HAP-1 (cell line): ENCODE results near the gene MMAA.
"Not testable (repeated sequence)": the region's sequence is repeated elsewhere in the genome, so short reads cannot be mapped to it uniquely, and the experiment has no call there.

Source experiments
- DNase-seq, 2 experiments: peaks; one replicate each; pipeline ENCODE4 v3.0.0-alpha.2; 2016 to 2020; ENCODE audit warnings: low spot score in 2 of 2
- H3K27me3 ChIP-seq: fragments of 250-450 bp; sonication (Bioruptor Pico); 2 replicates; pipeline ENCODE4 v1.5.1; 2020; ENCODE audit warnings: low read depth, mild to moderate bottlenecking, moderate library complexity
- H3K36me3 ChIP-seq: fragments of 250-450 bp; sonication (Bioruptor Pico); replicated peaks from 2 replicates; pipeline ENCODE4 v1.5.1; 2020; ENCODE audit warnings: mild to moderate bottlenecking
- H3K4me1 ChIP-seq: fragments of 250-450 bp; sonication (Bioruptor Pico); 2 replicates; pipeline ENCODE4 v1.5.1; 2020; ENCODE audit warnings: mild to moderate bottlenecking
- H3K4me3 ChIP-seq: fragments of 250-450 bp; sonication (Bioruptor Pico); 2 replicates; pipeline ENCODE4 v1.5.1; 2020; ENCODE audit warnings: mild to moderate bottlenecking, moderate library complexity
- H3K9me3 ChIP-seq: fragments of 250-450 bp; sonication (Bioruptor Pico); 2 replicates; pipeline ENCODE4 v1.5.1; 2020; ENCODE audit warnings: mild to moderate bottlenecking, moderate library complexity
- in situ Hi-C: fragments of 300-500 bp; cut with MboI; formaldehyde crosslinking; loops from 3 replicates; pipeline ENCODE4 v1.14.3; 2020; ENCODE audit warnings: low sequenced_read_pairs, inconsistent platforms, mixed read lengths

The MMAA gene

DNA sequence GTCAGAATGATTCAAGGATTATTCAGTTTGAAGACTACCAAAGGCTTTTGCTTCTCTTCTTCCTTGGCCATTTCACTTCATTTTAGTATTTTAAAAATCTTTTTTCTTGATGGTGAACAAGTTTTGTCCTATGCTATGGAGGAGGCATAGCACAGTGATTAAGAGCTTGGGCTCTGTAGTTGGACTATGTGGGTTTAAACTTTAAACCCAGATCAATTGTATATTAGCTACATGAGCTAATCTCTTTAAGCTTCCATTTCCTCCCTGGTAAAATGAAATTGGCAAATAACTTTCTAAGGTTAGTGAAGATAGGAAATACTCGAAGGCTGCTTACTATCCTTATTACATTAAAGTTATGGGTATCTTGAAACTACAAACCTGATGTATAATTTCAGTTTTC, 37.0 kb downstream of the MMAA start:
- no peaks in the 10 kb centered on the region for H3K4me1 ChIP-seq
- no peaks in the 10 kb centered on the region for H3K36me3 ChIP-seq
- no peak for DNase-seq
- H3K9me3 ChIP-seq = no peaks in the 10 kb centered on the region
- in situ Hi-C loops = no loop called here
- H3K27me3 ChIP-seq = no peaks in the 10 kb centered on the region
- H3K4me3 ChIP-seq = no peak overlapping the region

DNA sequence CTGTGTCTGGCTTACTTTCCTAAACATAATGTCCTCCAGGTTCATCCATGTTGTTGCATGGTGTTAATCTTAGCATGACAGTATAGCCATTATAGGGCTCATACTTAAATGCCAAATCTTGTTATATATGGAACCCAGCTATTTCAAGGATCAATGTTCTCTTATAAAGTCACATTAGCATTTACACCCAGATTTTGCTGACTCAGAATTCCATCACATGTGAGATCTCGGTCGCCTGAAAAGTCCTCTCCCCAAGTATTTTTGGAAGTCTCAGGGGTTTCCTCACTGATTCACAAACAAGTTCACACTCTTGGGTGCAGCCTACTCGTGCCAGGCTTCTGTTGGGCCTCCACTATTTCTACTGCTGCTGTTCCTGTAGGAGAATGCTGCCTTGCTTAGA, 40.9 kb downstream of the MMAA start:
- in situ Hi-C loops = no loop called here
- H3K36me3 ChIP-seq = no peaks in the 10 kb centered on the region
- no peak overlapping the region for H3K4me3 ChIP-seq
- no peaks in the 10 kb centered on the region for H3K27me3 ChIP-seq
- H3K9me3 ChIP-seq = no peaks in the 10 kb centered on the region
- no peaks in the 10 kb centered on the region for H3K4me1 ChIP-seq
- no peak for DNase-seq

DNA sequence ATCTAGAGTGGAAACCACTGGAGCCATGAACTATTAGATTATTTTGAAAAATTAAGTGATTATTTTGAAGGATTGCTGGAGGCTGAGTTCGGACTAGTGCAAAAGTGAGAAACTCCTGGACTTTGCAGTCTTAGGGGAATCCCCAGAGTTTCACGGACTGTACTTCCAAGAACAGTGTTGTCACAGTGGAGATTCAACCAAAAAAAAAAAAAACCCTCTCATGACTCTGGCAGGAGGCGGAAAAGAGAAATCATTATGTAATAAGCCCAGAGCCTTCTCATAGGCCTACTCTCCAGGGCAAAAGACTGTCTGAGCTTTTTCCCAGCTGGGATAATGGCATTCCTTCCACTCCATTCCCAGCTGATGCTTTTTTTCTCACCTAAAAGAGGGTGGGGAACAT, 44.0 kb downstream of the MMAA start:
- no peak for DNase-seq
- in situ Hi-C loops = no loop called here
- no peaks in the 10 kb centered on the region for H3K36me3 ChIP-seq
- H3K4me3 ChIP-seq = no peak overlapping the region
- no peaks in the 10 kb centered on the region for H3K4me1 ChIP-seq
- H3K9me3 ChIP-seq = no peaks in the 10 kb centered on the region
- no peaks in the 10 kb centered on the region for H3K27me3 ChIP-seq

DNA sequence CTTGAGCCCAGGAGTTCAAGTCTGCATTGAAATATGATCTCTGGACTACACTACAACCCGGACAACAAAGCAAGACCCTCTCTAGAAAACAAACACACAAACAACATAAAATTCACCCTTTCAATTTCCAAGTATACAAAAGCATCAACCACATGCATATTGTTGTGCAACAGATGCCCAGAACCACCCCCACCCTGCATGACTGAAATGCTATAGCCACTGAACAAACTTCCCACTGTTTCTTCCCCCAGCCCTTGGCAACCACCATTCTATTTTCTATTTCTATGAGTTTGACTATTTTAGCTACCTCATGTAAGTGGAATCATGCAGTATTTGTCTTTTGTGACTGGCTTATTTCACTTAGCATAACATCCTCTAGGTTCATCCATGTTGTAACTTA, 46.6 kb downstream of the MMAA start:
- no peaks in the 10 kb centered on the region for H3K9me3 ChIP-seq
- in situ Hi-C loops = no loop called here
- no peaks in the 10 kb centered on the region for H3K4me1 ChIP-seq
- no peaks in the 10 kb centered on the region for H3K27me3 ChIP-seq
- H3K36me3 ChIP-seq = no peaks in the 10 kb centered on the region
- no peak overlapping the region for H3K4me3 ChIP-seq
- no peak for DNase-seq

DNA sequence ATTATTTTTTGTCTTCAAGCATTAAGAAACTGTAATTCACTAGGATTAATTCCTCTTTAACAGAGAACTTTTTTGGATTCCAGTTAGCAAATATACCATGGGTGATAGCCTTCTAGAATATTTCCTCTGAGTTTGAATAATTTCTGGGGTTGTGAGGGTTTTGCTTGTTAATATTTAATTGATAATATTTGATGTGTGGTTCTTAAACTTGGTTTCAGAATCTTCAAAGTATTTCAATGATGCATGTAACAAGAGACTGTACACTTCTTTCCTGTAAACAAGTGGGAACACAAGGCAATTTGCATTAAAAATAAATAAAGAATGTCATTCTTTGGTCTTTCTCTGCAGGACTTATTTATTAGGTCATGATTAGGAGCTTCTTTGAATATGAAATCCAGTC, 51.2 kb downstream of the MMAA start:
- in situ Hi-C loops = no loop called here
- H3K27me3 ChIP-seq = no peaks in the 10 kb centered on the region
- H3K4me3 ChIP-seq = no peak overlapping the region
- no peaks in the 10 kb centered on the region for H3K4me1 ChIP-seq
- no peak for DNase-seq
- H3K36me3 ChIP-seq = no peaks in the 10 kb centered on the region
- no peaks in the 10 kb centered on the region for H3K9me3 ChIP-seq

DNA sequence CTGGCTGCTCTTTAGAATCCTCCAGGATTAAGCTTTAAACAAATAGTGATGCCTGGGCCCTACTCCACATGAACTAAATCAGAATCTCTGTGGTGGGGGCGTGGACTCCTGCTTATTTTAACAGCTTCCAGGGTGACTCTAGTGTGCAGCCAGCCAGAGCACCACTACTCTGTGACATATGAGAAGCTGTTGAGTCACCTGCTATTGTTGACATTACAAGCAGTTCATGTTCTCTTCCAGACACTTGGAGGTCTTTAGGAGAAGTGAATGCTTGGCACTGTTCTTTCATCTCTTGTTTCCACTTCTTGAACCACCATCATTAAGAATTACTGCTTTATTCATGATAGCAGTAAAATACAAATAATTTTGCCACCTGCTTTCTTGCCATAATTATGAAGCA, 60.3 kb downstream of the MMAA start:
- no peaks in the 10 kb centered on the region for H3K36me3 ChIP-seq
- H3K4me3 ChIP-seq = no peak overlapping the region
- no peaks in the 10 kb centered on the region for H3K9me3 ChIP-seq
- H3K4me1 ChIP-seq = no peaks in the 10 kb centered on the region
- in situ Hi-C loops = no loop called here
- no peaks in the 10 kb centered on the region for H3K27me3 ChIP-seq
- DNase-seq = no peak

DNA sequence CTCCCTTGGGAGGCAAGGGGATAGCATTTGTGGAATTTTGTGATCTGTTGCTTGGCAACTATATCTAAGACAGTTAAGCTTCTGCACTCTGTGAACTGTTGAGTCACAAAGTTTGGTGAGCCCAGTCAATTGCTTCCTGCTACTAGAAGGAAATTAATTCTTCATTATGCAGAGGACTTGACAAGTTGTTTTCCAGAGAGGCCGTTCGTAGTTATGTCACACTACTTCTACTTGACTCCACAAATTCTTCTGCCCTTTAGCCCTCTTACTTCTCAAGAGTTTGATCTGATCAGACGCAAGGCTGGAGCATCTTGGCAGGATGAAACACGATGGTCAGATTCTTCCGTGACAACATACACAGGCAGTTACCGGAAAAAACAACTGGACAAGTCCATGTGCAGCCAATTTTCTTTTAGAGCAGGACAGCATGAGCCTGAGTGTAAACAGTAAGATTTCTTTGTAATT, 60.8 kb downstream of the MMAA start, which contains the start of gene C4orf51:
C4orf51 (plus strand) TSS at position 156 of the 465 bp plus-strand sequence; CDS start at position 214, 58 bp downstream.
- in situ Hi-C loops = no loop called here
- Histone ChIP-seq H3K27me3 (no peaks in the 10 kb centered on the region), H3K4me3 (no peak within 1 kb of the TSS), H3K9me3 (no peaks in the 10 kb centered on the region), H3K36me3 (no peaks in the 10 kb centered on the region), H3K4me1 (no peaks in the 10 kb centered on the region)
- no peak for DNase-seq

DNA sequence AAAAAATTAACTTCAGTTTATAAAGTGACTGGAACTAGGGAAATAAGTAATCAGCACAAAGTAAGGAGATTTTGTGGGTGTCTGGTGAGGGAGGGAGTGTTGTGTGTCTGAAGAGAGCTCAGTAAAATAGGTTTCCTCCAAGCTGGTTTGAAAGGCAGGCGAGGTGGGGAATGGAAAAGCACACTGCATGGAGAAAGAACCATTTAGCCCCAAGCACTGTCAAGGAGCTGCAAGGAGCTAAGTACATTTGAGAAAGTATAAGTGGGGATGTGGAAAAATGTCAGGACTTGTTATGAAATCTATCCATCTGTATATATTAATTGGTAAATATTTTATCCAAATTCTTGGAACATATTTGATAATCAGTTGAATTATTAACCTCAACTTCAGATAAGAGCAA, 61.7 kb downstream of the MMAA start:
- Histone ChIP-seq H3K9me3 (no peaks in the 10 kb centered on the region), H3K27me3 (no peaks in the 10 kb centered on the region), H3K36me3 (no peaks in the 10 kb centered on the region), H3K4me1 (no peaks in the 10 kb centered on the region), H3K4me3 (no peak overlapping the region)
- in situ Hi-C loops = no loop called here
- no peak for DNase-seq

DNA sequence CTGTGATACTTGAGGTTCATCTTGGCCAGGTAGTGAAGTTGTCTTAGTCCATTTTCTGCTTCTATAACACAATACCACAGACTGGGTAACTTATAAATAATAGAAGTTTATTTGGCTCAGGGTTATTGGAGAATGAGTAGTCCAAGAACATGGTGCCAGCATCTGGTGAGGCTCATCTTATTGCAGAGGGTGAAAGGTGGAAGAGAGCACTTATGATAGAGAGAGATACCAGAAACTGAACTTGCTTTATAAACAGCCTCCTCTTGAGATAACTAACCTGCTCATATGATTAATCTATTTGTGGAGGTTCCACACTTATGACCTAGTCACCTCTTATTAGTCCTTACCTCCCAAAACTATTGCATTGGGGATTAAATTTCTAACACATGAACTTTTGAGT, 62.3 kb downstream of the MMAA start:
- Histone ChIP-seq H3K27me3 (no peaks in the 10 kb centered on the region), H3K4me1 (no peaks in the 10 kb centered on the region), H3K36me3 (no peaks in the 10 kb centered on the region), H3K9me3 (no peaks in the 10 kb centered on the region), H3K4me3 (no peak overlapping the region)
- in situ Hi-C loops = no loop called here
- DNase-seq = no peak

DNA sequence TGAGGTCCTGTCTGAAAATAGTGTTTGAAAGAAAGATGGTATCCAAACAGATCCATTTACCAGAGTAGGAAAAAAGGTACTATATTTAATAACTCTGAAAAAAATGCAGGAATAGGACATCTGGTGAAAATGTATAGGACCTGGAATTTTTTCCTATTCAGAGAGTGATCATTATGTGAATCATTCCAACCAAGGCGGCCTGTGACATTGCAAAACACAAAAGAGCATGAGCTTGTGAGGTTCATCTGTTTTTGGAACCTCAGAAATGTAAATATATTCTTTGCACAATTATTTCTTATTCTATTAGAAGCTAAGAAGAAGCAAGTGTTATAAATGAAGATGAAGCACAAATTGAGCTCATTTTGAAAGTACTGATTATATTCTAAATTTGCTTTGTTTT, 62.8 kb downstream of the MMAA start:
- H3K36me3 ChIP-seq = no peaks in the 10 kb centered on the region
- H3K9me3 ChIP-seq = no peaks in the 10 kb centered on the region
- no peak for DNase-seq
- no peaks in the 10 kb centered on the region for H3K27me3 ChIP-seq
- H3K4me3 ChIP-seq = no peak overlapping the region
- in situ Hi-C loops = no loop called here
- H3K4me1 ChIP-seq = no peaks in the 10 kb centered on the region

DNA sequence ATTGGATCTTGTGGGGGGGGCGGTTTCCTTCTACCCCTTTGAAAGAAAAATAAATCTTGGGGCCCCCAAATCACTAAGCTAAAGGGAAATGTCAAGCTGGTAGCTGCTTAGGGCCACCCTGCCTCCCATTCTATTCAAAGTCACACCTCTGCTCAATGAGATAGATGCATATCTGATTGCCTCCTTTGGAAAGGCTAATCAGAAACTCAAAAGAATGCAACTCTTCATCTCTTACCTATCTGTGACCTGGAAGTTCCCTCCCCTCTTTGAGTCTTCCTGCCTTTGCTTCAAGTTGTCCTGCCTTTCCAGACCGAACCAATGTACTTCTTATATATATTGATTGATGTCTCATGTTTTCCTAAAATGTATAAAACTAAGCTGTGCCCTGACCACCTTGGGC, 67.8 kb downstream of the MMAA start:
- Histone ChIP-seq H3K36me3 (no peaks in the 10 kb centered on the region), H3K4me3 (no peak overlapping the region), H3K4me1 (no peaks in the 10 kb centered on the region), H3K9me3 (no peaks in the 10 kb centered on the region), H3K27me3 (no peaks in the 10 kb centered on the region)
- in situ Hi-C loops = no loop called here
- no peak for DNase-seq

DNA sequence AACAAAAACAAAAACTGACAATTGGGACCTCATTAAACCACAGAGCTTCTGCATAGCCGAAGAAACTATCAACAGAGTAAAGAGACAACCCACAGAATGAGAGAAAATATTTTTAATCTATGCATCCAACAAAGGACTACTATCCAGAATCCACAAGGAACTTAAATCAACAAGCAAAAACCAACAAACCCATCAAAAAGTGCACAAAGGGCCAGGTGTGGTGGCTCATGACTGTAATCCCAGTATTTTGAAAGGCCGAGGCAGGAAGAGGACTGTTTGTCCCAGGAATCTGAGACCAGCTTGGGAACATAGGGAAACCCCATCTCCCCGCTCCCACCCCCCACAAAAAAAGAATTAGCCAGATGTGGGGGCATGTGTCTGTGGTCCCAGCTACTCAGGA, 71.4 kb downstream of the MMAA start:
- no peak for DNase-seq
- Histone ChIP-seq H3K27me3 (no peaks in the 10 kb centered on the region), H3K9me3 (no peaks in the 10 kb centered on the region), H3K4me3 (no peak overlapping the region), H3K36me3 (no peaks in the 10 kb centered on the region), H3K4me1 (no peaks in the 10 kb centered on the region)
- in situ Hi-C loops = no loop called here

DNA sequence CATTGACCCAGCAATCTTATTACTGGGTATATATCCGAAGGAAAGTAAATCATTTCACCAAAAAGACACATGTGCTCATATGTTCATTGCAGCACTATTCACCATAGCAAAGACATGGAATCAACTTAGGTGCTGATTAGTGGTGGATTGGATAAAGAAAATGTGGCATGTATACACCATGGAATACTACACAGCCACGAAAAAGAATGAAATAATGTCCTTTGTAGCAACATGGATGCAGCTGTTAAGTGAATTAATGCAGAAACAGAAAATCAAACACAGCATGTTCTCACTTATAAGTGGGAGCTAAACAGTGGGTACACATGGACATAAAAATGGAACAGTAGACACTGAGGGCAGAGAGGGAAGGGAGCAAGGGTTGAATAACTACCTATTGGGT, 72.2 kb downstream of the MMAA start:
- H3K4me3 ChIP-seq, H3K36me3 ChIP-seq, H3K4me1 ChIP-seq, H3K9me3 ChIP-seq, H3K27me3 ChIP-seq, in situ Hi-C loops, DNase-seq: not testable (repeated sequence)

DNA sequence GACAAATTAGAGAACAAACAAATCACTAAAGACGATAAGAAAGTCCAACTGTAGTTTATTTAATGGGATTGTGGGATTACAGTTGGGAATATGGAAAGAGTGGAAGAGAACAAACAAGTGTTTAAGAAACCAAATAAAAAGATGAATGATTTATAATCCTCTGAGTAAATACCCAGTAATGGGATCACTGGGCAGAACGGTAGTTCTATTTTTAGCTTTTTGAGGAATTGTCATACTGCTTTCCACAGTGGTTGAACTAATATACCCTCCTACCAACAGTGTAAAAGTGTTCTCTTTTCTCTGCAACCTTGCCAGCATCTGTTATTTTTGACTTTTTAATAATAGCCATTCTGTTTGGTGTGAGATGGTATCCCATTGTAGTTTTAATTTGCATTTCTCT, 75.7 kb downstream of the MMAA start:
- in situ Hi-C loops = no loop called here
- peak in 1 of 2 experiments; percentile 25 for DNase-seq
- Histone ChIP-seq H3K9me3 (no peaks in the 10 kb centered on the region), H3K4me1 (no peaks in the 10 kb centered on the region), H3K27me3 (no peaks in the 10 kb centered on the region), H3K36me3 (no peaks in the 10 kb centered on the region), H3K4me3 (no peak overlapping the region)

DNA sequence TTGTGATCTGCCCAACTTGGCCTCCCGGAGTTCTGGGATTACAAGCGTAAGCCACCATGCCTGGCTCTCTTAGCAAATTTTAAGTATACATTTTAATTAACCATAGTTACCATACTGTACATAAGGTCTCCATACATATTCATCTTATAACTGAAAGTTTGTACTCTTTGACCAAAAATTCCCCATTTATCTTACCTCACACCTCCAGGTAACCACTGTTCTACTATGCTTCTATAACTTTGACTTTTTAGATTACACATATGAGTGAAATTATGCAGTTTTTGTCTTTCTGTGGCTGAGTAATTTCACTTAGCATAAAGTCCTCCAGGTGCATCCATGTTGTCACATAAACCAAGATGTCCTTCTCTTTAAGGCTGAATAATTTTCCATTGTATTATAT, 78.1 kb downstream of the MMAA start:
- DNase-seq = no peak
- Histone ChIP-seq H3K4me1 (no peaks in the 10 kb centered on the region), H3K9me3 (no peaks in the 10 kb centered on the region), H3K36me3 (no peaks in the 10 kb centered on the region), H3K27me3 (no peaks in the 10 kb centered on the region), H3K4me3 (no peak overlapping the region)
- in situ Hi-C loops = no loop called here
